Inflammatory macrophage (primary cell): Measurements from ENCODE around the gene DUSP22.

Experiments used
- DNase-seq, 2 donors: peaks; one replicate each; pipeline ENCODE4 v3.0.0-alpha.2; 2020 to 2022

DUSP22 gene

GRCh38 chr6:352896-353470 is 60.7 kb downstream of the DUSP22 start:
- DNase-seq: no peak

GRCh38 chr6:353642-354614 is 61.6 kb downstream of the DUSP22 start:
- DNase-seq: no peak

GRCh38 chr6:354631-355280 is 62.5 kb downstream of the DUSP22 start:
- DNase-seq: no peak

GRCh38 chr6:355373-356208 is 63.3 kb downstream of the DUSP22 start:
- peak; percentile 46 to 49 for DNase-seq

- DNase-seq: no peak
Measured at GRCh38 chr6:356828-357251, 64.6 kb downstream of the DUSP22 start.

GRCh38 chr6:357261-357790 is 65.0 kb downstream of the DUSP22 start:
- DNase-seq: no peak

- DNase-seq: peak; percentile 44 to 57
Measured at GRCh38 chr6:357791-358341, 65.6 kb downstream of the DUSP22 start.

- no peak for DNase-seq
Measured at GRCh38 chr6:358432-358831, 66.1 kb downstream of the DUSP22 start.

- DNase-seq: no peak
Measured at GRCh38 chr6:358847-359246, 66.6 kb downstream of the DUSP22 start.

- no peak for DNase-seq
Measured at GRCh38 chr6:359261-360035, 67.2 kb downstream of the DUSP22 start.

- DNase-seq: no peak
Measured at GRCh38 chr6:360349-360748, 68.1 kb downstream of the DUSP22 start.

- no peak for DNase-seq
Measured at GRCh38 chr6:360764-361373, 68.6 kb downstream of the DUSP22 start.

GRCh38 chr6:361411-362132 is 69.3 kb downstream of the DUSP22 start:
- no peak for DNase-seq

- DNase-seq: no peak
Measured at GRCh38 chr6:362231-362923, 70.1 kb downstream of the DUSP22 start.

- DNase-seq: no peak
Measured at GRCh38 chr6:362924-363249, 70.6 kb downstream of the DUSP22 start.

- DNase-seq: no peak
Measured at GRCh38 chr6:363291-363690, 71.0 kb downstream of the DUSP22 start.

GRCh38 chr6:363909-364308 is 71.6 kb downstream of the DUSP22 start:
- no peak for DNase-seq

GRCh38 chr6:364609-365540 is 72.6 kb downstream of the DUSP22 start:
- DNase-seq: no peak
